Right kidney (tissue), 1 donor: ENCODE results near the gene MTHFD2L.

Experiments
- DNase-seq: peaks from one replicate; pipeline ENCODE4 v3.0.0-alpha.2; 2016

The MTHFD2L gene

GRCh38 chr4:74305000-74305399 is 147.1 kb downstream of the MTHFD2L start:
- no peak for DNase-seq

- no peak for DNase-seq
These were observed 149.3 kb downstream of the MTHFD2L start for GRCh38 chr4:74307170-74307569.

- no peak for DNase-seq
These were observed 150.3 kb downstream of the MTHFD2L start, which contains the start of gene EPGN for GRCh38 chr4:74308215-74308614. Gene EPGN, plus strand, starts transcription at chr4:74308470. Its CDS starts 64 bp downstream, at chr4:74308534.

- DNase-seq = no peak
These were observed 151.3 kb downstream of the MTHFD2L start for GRCh38 chr4:74309223-74309622.

GRCh38 chr4:74311696-74312313 is 153.9 kb downstream of the MTHFD2L start:
- no peak for DNase-seq

- DNase-seq = no peak
These were observed 156.4 kb downstream of the MTHFD2L start for GRCh38 chr4:74314329-74314728.

- no peak for DNase-seq
These were observed 157.0 kb downstream of the MTHFD2L start for GRCh38 chr4:74314944-74315343.

GRCh38 chr4:74315376-74315775 is 157.5 kb downstream of the MTHFD2L start:
- no peak for DNase-seq

- DNase-seq = no peak
These were observed 158.5 kb downstream of the MTHFD2L start for GRCh38 chr4:74316397-74316796.

GRCh38 chr4:74317616-74318246 is 159.8 kb downstream of the MTHFD2L start:
- no peak for DNase-seq

- no peak for DNase-seq
These were observed 160.4 kb downstream of the MTHFD2L start for GRCh38 chr4:74318276-74318675.

GRCh38 chr4:74319470-74319869 is 161.6 kb downstream of the MTHFD2L start:
- DNase-seq = no peak

- DNase-seq = peak; percentile 30
These were observed 162.7 kb downstream of the MTHFD2L start for GRCh38 chr4:74320559-74321118.

GRCh38 chr4:74322301-74322700 is 164.4 kb downstream of the MTHFD2L start:
- DNase-seq = no peak

GRCh38 chr4:74323663-74324062 is 165.7 kb downstream of the MTHFD2L start:
- no peak for DNase-seq

GRCh38 chr4:74324262-74324661 is 166.3 kb downstream of the MTHFD2L start:
- no peak for DNase-seq

- no peak for DNase-seq
These were observed 168.0 kb downstream of the MTHFD2L start for GRCh38 chr4:74325886-74326285.

- no peak for DNase-seq
These were observed 169.8 kb downstream of the MTHFD2L start for GRCh38 chr4:74327762-74328161.

GRCh38 chr4:74328501-74328900 is 170.6 kb downstream of the MTHFD2L start:
- DNase-seq = no peak

GRCh38 chr4:74329307-74329706 is 171.4 kb downstream of the MTHFD2L start:
- no peak for DNase-seq

- DNase-seq = no peak
These were observed 172.4 kb downstream of the MTHFD2L start for GRCh38 chr4:74330295-74330750.

- no peak for DNase-seq
These were observed 173.3 kb downstream of the MTHFD2L start for GRCh38 chr4:74331252-74331651.

- DNase-seq = no peak
These were observed 174.0 kb downstream of the MTHFD2L start for GRCh38 chr4:74331944-74332343.

- DNase-seq = no peak
These were observed 176.7 kb downstream of the MTHFD2L start for GRCh38 chr4:74334636-74335035.
